Bone marrow (tissue), 2 donors: ENCODE results near the gene ANKRD10.
A peak's percentile ranks its signal among the peaks of the same experiment; 100 is the strongest.

ENCODE experiments used
- DNase-seq, 2 donors: peaks; one replicate each; lab custom pipeline; 2025; lab: John Stamatoyannopoulos, UW

The ANKRD10 gene

DNA sequence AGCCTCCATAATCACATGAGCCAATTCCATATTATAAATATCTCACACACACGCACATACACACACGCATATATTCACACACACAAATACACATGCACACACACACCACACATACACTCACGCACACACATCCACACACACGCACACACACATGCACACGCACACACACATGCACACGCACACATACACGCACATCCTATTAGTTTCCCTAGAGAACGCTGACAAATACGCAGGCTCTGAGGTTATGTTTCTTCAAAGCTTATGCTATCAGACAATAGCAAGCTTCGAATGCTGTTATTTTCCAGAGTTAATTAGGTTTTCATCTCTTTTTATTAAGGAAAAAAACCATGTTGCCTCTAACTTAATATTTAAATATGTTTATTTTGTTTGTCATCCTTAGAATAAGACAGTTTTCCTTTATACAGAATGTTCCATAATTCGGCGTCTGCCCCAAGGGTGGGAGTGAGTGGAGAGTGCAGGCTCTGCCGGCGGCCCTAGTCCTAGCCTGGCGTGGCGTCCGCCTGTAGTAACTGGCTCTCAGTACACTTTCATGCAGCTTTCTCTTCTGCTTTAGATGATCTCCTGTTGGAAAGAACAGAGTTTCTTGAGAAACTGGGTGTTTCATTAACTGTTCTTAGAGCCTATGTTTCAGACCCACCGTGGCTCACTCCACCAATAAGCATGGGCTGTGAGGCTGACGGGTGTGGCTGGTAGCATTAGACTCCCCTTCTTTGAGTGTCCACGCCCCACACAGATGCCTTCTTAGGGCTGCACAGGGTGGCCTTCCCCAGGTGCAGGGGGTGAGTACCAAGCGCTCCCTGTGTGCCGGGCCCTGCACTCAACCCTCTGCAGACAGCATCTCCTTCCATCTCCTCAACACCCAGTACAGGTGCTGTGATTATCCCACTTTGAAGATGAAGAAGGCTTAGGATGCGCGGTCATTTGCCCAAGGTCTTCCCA is 30.4 kb upstream of the ANKRD10 start:
- no peak for DNase-seq

DNA sequence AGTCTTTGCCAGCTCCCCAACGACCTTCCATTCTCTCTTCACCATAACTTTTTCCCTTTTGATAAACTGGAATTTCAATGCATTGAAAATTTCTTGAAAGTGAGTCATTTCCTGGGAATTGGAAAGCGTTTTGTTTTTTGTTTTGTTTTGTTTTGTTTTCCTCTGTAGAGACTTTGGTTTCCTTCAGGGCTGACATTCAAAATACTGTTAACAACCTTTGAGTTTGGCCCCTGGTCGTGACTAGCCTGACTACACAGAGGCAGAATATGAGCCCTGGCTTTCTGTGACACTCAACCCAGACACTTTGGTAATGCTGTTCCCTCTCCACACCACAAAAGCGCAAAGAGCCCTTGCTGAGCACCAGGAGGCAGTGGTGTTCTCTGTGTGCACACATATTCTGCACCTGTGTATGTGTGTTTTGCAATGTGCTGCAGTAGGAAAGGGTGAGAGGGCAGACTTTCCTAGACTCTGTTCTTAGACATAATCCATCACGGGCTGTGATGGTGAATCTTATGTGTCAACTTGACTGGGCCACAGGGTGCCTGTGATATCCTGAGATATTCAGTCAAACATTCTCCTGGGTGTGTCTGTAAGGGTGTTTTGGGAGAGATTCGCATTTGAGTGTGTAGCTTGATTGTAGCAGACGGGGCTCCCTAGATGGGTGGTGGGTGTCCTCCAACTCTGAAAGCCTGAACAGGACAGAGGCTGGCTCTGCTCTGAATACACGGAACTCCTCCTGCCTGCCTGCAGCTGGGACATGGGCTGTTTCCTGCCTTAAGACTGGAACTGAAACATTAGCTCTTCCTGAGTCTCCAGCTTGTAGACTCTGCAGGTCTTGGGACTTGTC is 29.5 kb upstream of the ANKRD10 start:
- DNase-seq: no peak

GRCh38 chr13:110942248-110942981 is 27.5 kb upstream of the ANKRD10 start:
- DNase-seq: no peak

GRCh38 chr13:110938662-110939421 is 24.0 kb upstream of the ANKRD10 start:
- DNase-seq: no peak

GRCh38 chr13:110937511-110938285 is 22.8 kb upstream of the ANKRD10 start:
- no peak for DNase-seq

GRCh38 chr13:110936519-110936918 is 21.6 kb upstream of the ANKRD10 start:
- no peak for DNase-seq

- DNase-seq: no peak
Measured at GRCh38 chr13:110932588-110932987, 17.7 kb upstream of the ANKRD10 start.

- DNase-seq: no peak
Measured at GRCh38 chr13:110929104-110929777, 14.4 kb upstream of the ANKRD10 start.

DNA sequence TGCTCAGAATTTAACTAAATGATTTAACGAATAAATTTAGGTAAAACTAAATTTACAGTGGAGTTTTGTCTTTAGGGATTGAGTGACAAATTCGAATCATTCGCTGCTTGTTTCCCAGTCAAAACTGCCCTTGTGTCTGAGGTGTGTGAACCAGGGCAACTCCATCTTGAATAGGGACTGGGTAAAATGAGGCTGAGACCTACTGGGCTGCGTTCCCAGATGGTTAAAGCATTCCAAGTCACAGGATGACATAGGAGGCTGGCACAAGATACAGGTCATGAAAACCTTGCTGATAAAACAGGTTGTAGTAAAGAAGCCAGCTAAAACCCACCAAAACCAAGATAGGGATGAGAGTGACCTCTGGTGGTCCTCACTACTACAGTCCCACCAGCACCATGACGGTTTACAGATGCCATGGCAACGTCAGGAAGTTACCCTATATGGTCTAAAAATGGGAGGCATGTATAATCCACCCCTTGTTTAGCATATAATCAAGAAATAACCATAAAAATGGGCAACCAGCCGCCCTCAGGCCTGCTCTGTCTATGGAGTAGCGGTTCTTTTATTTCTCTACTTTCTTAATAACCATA is 10.2 kb upstream of the ANKRD10 start:
- DNase-seq: peak in 1 of 2 donors; percentile 17

- DNase-seq: no peak
Measured at GRCh38 chr13:110924639-110924934, 9.7 kb upstream of the ANKRD10 start.

- no peak for DNase-seq
Measured at GRCh38 chr13:110923777-110924638, 9.1 kb upstream of the ANKRD10 start.

DNA sequence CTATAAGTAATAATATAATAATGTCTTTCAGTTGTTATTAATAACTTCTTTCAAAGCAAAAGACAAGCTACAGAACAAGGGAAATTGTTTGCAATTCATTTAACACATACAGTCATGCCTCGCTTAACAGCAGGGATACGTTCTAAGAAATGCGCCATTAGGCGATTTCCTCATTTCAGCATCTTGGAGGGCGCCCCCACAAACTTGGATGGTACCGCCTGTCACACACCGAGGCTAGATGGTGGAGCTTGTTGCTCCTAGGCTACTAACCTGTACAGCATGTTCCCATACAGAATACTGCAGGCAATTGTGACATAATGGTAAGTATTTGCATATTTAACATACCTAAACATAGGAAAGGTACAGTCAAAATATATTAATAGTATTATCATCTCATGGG is 8.2 kb upstream of the ANKRD10 start:
- DNase-seq: no peak

GRCh38 chr13:110922506-110922905 is 7.6 kb upstream of the ANKRD10 start:
- DNase-seq: no peak

DNA sequence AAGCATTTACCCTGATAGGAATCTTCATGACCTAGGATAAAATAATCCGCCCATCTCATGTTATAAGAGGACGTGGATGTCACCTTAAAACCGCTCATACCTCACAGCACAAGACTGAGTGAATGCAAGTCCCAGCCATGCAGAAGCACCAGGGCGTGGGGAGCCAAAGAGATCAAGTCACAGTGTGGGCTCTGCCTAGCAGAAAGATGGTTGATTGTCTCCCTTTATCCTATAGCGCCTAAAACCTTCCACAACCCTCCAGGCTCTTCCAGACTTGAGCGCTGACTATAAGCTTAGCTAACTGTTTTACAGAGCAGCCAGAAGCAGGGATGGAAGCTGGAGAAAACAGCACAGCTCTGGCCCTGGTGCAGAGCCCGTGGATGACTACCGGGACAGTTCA is 6.8 kb upstream of the ANKRD10 start:
- DNase-seq: no peak

DNA sequence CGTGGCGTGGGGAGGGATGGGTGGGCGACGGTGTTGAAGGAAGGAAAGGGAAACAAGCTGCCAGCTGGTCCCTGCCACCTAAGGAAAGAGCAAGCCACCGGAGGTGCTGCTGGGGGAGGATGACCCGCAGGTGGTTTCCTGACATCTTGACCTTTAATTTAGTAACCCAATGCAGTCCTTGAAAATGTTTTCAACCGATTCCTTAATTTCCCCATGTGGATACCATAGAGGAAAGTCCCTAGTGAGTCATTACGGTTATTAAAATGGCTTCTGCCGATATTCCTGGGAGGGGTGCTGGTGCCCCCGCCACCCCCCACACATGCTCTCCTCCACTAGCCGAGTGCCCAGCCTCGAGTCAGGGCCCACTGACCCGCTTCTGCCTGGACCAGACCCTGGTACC is 6.3 kb upstream of the ANKRD10 start:
- no peak for DNase-seq

- DNase-seq: no peak
Measured at GRCh38 chr13:110920038-110920437, 5.2 kb upstream of the ANKRD10 start.

GRCh38 chr13:110916301-110917142 is 1.7 kb upstream of the ANKRD10 start:
- no peak for DNase-seq

DNA sequence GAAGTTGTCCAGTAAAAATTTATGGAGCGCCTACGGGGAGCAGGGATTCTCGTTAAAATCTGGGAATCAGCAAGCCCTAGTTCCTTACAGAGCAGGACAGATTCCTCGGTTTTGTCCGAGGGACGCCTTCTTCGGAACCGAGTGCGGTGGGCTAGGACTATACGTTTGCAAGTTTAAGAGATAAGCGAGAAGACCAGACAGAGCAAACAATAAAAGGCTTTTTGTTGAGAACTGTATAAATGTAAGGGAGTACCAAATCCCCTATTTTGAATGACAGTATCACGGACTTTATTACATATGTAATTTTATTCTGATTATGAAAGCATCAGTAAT is 971 bp upstream of the ANKRD10 start:
- DNase-seq: no peak
